Cortex of kidney (tissue), 1 donor: ENCODE data around the gene CMTM1.

Experiments used
- DNase-seq: peaks from one replicate; lab custom pipeline; 2025; lab: John Stamatoyannopoulos, UW

CMTM1 gene

DNA sequence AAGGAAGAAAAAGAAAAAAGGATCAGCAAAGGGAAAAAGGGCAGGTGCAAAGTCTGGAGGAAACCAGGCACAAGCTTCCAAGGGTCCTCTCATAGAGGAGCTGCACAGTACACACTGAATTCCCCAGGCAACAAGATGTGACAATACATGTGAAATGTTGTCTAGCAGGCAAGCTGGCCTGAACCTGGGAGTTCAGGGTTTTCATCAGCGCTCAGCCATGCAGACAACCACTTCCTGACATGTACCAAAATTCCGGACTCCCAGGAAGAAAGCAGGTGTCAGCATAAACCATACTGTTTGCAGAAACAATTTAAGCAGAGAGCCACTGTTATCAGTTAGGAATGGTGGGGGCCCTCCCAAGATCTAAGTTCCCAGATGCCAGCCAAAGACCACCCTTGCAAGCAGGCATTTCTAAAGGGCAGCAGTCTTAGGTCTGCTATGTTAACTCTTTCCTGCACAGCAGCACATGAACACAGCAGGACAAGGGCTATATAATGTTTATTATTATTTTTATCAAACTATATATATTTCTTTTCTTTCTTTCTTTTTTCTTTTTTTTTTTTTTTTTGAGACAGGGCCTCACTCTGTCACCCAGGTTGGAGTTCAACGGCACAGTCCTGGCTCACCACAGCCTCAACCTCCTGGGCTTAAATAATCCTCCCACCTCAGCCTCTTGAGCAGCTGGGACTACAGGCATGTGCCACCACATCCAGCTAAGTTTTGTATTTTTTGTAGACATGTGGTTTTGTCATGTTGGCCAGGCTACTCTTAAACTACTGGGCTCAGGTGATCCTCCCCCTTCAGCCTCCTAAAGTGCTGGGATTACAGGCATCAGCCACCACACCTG, 26.4 kb upstream of the CMTM1 start:
- no peak for DNase-seq

DNA sequence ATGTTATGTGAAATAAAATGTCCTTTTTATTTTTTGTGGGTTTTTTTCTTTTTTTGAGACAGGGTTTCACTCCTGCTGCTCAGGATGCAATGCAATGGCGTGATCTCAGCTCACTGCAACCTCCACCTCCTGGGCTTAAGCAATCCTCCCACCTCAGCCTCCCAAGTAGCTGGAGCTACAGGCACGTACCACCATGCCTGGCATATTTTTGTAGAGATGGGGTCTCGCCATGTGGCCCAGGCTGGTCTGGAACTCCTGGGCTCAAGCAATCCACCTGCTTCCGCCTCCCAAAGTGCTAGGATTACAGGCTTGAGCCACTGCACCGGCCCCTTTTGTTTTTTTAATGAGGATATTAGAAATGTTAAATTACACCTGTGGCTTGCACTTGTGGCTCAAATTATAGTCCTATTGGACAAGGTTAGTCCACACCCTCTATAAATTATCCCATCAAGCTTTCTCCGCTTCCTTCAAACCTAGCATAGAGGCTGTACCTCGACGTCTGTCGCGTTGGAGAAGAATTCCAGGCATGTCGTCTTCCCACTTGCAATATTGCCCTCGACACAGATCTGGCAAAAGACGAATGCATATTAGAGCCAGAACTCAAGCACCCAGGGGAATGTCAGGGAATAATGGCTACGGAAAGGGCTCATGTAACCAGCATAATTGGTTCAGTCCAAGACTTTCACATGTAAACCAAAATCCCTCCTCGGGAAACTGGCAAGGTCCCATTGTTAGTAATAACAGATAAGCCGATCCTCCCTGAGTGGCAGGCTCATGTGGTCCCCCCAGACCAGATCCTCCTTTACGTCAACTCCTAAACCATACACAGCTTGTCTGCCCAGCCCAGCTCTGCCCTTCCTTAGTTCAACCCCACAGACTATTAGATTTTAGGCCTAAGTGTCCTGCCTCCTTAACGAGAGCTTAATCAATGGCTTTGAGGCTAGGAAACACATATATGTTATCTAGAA, 24.6 kb upstream of the CMTM1 start:
- DNase-seq: no peak

DNA sequence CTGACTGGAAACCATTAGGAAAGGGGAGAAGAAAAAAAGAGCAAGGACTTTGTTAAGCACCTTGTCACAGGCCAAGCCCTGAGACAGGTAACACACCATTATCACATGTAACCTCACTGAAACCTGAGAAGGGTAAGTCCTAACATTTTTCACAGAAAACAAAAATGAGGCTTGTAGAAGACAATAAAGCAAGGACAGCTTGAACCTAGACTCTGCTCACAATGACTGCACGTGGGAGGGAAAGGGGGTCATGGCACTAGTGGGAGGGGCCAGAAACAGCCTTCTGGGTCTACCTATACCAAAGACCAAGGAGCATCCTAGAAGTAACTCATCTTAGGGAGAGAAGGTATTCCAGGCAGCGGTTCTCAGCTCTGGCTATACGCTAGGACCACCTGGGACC, 23.8 kb upstream of the CMTM1 start:
- DNase-seq: no peak

GRCh38 chr16:66543541-66543940, 22.7 kb upstream of the CMTM1 start:
- no peak for DNase-seq

- DNase-seq: no peak
These were observed 22.1 kb upstream of the CMTM1 start for GRCh38 chr16:66544016-66544757.

- DNase-seq: no peak
These were observed 18.9 kb upstream of the CMTM1 start for GRCh38 chr16:66547101-66547989.

DNA sequence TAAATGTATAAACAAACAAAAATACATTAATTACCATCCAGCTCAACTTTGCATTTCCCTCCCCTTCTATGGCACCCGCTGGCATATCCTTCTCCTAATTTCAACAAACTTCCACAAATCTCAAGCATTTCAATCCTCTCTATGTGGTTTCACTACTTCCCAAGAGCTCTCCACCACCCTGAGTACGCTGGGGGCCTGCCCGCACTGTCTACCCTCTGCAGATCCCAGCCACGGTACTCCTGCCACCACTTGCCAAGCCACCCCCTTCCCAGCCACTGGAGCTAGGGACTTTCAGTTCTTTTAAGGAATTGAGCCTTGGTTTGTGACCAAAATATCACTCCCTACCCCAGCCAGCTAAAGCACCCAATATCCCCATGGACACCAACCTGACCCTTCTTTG, 18.2 kb upstream of the CMTM1 start:
- DNase-seq: no peak

DNA sequence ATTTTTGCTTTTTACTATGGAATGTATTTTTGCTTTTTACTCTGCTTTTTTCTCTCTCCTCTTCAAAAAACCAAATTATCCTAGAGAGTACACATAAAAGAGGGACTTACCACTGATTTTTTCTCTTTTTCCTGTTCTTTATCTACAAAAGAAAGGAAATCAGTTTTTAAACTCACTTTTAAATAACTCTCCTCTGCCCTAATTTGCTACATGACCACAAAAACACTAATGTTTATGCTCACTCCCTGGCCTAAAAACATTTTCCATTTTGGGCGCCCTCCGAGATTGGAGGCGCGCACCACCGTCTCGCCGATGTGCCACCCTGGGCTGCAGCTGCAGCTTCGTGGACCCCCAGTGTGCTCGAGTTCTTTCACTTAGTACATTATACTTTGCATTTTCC, 17.4 kb upstream of the CMTM1 start:
- DNase-seq: no peak

- DNase-seq: no peak
These were observed 16.7 kb upstream of the CMTM1 start, which contains the start of gene TK2 for GRCh38 chr16:66549284-66550131. TK2 (minus strand) TSS chr16:66550122; CDS start chr16:66550061, 61 bp downstream.

- no peak for DNase-seq
These were observed 14.9 kb upstream of the CMTM1 start for GRCh38 chr16:66551348-66551759.

DNA sequence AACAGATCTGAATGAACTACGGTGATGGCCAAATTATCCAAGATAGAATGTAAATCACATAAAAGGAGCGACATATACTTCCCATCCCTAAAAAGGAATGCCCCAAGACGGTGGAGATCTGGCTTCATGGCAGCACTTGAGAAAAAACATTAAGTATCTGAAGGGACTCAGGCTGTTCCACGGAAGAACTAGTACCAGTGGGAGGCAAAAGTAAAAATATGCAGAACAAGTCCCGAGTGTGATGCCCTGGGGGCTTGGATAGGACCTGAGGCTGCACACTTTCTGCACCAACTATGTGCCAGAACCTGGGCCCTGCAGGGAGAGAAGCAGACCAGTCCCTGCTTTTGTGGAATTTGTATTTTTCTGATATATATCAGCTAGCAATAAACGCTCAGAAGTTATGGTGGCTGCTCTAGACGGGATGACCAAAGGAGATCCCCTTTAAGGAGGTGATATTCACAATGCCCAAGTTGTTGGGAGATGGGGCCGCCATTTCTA, 14.4 kb upstream of the CMTM1 start:
- no peak for DNase-seq

- DNase-seq: no peak
These were observed 13.7 kb upstream of the CMTM1 start, which contains the start of gene CKLF for GRCh38 chr16:66552286-66553177. CKLF (plus strand) TSS chr16:66552576; CDS start chr16:66552716, 140 bp downstream.

- DNase-seq: no peak
These were observed 13.0 kb upstream of the CMTM1 start for GRCh38 chr16:66553223-66553622.

GRCh38 chr16:66554021-66554420, 12.2 kb upstream of the CMTM1 start:
- no peak for DNase-seq

DNA sequence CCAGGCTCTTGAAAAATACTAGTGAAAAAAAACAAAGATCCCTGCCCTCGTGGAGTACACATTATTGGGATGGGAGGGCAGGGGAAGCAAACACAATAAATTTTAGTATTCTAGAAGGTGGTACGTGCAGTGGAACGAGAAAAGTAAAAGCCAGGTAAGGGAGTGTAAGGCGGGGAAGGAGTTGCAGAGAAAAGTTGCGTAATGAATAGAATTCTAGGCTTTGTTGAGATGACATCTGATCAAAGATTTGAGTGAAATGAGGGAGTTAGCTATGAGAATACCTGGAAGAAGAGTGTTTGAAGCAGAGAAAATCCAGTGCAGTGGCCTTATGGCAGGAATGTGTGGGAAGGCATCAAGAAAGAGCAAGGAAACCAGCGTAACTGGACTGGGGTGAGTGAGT, 11.7 kb upstream of the CMTM1 start:
- no peak for DNase-seq

- no peak for DNase-seq
These were observed 6.1 kb upstream of the CMTM1 start for GRCh38 chr16:66560107-66560506.

DNA sequence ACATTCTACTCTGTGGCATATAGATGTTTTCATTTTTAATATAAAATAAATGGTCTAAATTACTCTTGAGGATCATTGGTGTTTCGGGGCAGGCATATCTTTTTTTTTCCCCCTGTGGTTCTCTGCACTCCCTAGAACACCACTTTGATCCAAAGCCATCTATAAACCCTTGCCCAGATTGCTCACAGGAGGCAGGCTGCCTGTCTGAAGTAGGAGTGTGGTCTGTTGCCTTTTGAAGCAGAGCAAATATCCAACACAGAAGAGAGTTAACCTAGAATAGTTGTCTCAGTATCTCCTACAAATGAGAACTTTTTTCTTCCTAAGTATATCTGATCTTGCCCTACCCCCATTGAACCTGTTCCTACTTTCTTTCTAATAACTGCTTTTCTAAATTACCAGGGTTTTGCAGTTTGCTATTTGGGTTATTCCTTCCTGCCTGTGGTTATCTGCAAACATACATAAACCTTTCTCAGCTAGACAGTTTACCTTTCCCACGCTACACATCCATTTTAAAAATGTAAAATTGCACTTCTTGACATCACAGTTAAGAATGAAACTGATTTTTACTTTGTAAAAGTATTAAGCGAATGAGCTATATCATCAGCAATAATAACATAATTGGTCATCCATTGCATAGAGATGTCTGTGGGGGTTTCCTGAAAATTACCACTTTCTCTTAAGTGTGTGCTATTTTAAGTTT, 4.7 kb upstream of the CMTM1 start:
- no peak for DNase-seq

GRCh38 chr16:66562409-66562808, 3.8 kb upstream of the CMTM1 start:
- no peak for DNase-seq
